Large intestine (tissue), 3 donors: Measurements from ENCODE around the gene STK26. TPM values are rescaled to one million over a fixed set of nuclear protein-coding genes. Genes with fewer than 3 reads are reported as not detected.
"Not testable (repeated sequence)": the region's sequence is repeated elsewhere in the genome, so short reads cannot be mapped to it uniquely, and the experiment has no call there.

Experiments used
- DNase-seq, 2 donors: peaks; one replicate each; pipeline versions ENCODE4 v3.0.0 to v3.0.0-alpha.2; 2013
- H3K27ac ChIP-seq: one replicate; pipeline ENCODE4 v1.5.1; 2013; ENCODE audit warnings: low read length
- H3K27me3 ChIP-seq: 2 replicates; pipeline ENCODE4 v1.6.1; 2013; ENCODE audit warnings: low read length; ENCODE audit not compliant: control insufficient read depth, insufficient read depth
- H3K36me3 ChIP-seq: 2 replicates; pipeline ENCODE4 v1.6.1; 2013; ENCODE audit warnings: low read length; ENCODE audit not compliant: control insufficient read depth, insufficient read depth
- H3K4me1 ChIP-seq: one replicate; pipeline ENCODE4 v1.6.1; 2013; ENCODE audit warnings: low read length; ENCODE audit not compliant: control insufficient read depth, insufficient read depth
- H3K4me3 ChIP-seq: one replicate; pipeline ENCODE4 v1.5.1; 2013; ENCODE audit warnings: low read length
- H3K9me3 ChIP-seq: one replicate; pipeline ENCODE4 v1.6.1; 2013; ENCODE audit warnings: mild to moderate bottlenecking, low read depth, low read length, moderate library complexity; ENCODE audit not compliant: control insufficient read depth
- WGBS: methylation state at CpG from one replicate; pipeline ENCODE4 v1.1.5; 2013; ENCODE audit warnings: low lambda C conversion rate; ENCODE audit not compliant: insufficient coverage; 5-methylcytosine and 5-hydroxymethylcytosine counted together
- polyA plus RNA-seq: library from polyadenylated mRNA; unstranded; fragments of 120-200 nt; gene quantifications from one replicate; pipeline ENCODE4 v1.2.1, GENCODE V29; 2013

Gene STK26
- polyA plus RNA-seq, 1 donor, result 9.4 TPM

DNA sequence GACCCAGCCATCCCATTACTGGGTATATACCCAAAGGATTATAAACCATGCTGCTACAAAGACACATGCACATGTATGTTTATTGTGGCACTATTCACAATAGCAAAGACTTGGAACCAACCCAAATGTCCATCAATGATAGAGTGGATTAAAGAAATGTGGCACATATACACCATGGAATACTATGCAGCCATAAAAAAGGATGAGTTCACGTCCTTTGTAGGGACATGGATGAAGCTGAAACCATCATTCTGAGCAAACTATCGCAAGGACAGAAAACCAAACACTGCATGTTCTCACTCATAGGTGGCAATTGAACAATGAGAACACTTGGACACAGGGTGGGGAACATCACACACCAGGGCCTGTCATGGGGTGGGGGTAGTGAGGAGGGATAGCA, 12.9 kb upstream of the STK26 start:
- not testable (repeated sequence) for H3K36me3 ChIP-seq, H3K27me3 ChIP-seq, H3K9me3 ChIP-seq, H3K4me1 ChIP-seq, H3K27ac ChIP-seq, DNase-seq, H3K4me3 ChIP-seq
- WGBS, result no CpG with 5 or more reads among the region's 2 CpGs

GRCh38 chrX:132015875-132016274, 7.2 kb upstream of the STK26 start:
- WGBS, result no CpG with 5 or more reads among the region's 4 CpGs
- no peak for DNase-seq
- H3K27me3 ChIP-seq, result no peaks in the 10 kb centered on the region
- no peaks in the 10 kb centered on the region for H3K36me3 ChIP-seq
- no peak overlapping the region for H3K4me3 ChIP-seq
- H3K4me1 ChIP-seq, result no peaks in the 10 kb centered on the region
- H3K27ac ChIP-seq, result no peak overlapping the region
- H3K9me3 ChIP-seq, result no peaks in the 10 kb centered on the region

DNA sequence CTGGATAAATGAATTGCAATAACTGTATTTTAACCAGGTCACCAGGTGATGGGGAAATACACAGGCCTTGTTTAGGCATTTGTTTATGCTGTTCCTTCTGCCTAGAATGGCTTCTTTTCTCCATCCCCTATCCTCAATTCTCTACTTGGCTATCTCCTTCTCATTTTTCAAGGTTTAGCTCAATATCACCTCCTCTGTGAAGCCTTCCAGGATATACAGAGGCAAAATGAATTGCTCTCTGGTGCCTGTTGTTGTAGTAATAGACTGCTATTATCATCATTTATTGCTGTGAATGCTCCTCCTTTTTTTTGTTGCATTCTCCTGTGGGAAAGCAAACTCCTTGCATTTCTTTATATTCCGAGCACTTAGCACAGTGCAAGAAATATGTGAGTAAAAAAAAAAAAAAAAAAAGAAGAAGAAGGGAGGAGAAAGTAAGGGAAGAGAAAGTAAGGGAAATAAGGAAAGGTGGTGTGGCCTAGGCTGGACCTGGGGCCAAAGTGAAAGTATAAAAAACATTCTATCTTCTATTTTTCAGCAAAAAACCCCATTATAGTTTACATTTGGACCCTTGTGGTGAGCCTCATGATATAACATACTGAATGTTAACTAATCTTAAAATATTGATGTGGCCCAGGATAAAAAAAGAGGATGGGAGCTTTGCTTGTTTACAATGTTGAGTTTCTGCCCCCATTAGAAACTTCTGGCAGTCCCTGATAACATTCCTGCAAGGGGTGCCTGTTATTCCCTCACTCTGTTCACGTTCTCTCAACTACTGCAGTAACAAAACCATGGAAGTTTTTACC, 6.3 kb upstream of the STK26 start:
- no peak for DNase-seq
- WGBS, result no CpG with 5 or more reads among the region's 2 CpGs

DNA sequence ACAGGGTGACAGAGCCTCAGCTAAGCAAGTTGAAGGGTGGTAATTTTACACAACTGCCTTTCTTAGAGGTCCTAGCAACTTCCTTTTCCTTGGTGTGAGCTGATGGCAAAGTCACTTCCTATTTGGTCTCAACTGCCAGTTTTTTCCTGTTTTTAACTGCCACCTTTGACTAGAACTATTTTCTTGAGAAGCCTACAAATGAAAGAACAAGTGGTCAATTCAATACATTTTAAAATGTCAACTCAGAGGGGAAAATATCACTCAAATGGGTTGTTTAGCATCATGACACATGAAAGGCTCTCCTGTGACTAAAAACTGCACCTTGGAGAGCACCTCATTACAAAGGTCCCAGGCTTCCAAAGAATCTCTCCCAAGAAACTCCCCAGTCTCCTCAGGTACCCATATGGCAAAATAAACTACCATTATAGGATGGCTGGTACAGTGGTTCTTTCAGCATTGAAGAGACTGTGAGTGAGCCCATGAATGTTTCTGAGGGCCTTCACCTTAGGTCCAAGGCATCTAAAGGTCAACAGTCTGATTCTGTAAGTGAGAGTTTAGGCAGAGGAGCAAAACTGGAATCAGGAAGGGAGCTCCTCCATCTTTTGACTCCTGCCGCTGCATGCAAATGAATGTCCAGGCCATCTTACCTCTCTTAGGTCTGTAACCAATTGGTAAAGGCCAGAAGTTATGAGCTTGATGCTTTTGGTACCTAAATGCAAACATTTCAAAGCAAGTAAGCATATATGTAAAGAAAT, 5.5 kb upstream of the STK26 start:
- Histone ChIP-seq H3K27ac (no peak overlapping the region), H3K4me3 (no peak overlapping the region), H3K4me1 (peaks cover 2% of the 10 kb centered on the region), H3K36me3 (no peaks in the 10 kb centered on the region), H3K27me3 (no peaks in the 10 kb centered on the region), H3K9me3 (no peaks in the 10 kb centered on the region)
- WGBS, result no CpG with 5 or more reads among the region's 1 CpG
- DNase-seq, result no peak

More for the DNA sequence above, 6.3 kb upstream of the STK26 start:
- Histone ChIP-seq H3K9me3 (no peaks in the 10 kb centered on the region), H3K27ac (no peak overlapping the region), H3K4me1 (no peaks in the 10 kb centered on the region), H3K27me3 (no peaks in the 10 kb centered on the region), H3K4me3 (no peak overlapping the region), H3K36me3 (no peaks in the 10 kb centered on the region)

DNA sequence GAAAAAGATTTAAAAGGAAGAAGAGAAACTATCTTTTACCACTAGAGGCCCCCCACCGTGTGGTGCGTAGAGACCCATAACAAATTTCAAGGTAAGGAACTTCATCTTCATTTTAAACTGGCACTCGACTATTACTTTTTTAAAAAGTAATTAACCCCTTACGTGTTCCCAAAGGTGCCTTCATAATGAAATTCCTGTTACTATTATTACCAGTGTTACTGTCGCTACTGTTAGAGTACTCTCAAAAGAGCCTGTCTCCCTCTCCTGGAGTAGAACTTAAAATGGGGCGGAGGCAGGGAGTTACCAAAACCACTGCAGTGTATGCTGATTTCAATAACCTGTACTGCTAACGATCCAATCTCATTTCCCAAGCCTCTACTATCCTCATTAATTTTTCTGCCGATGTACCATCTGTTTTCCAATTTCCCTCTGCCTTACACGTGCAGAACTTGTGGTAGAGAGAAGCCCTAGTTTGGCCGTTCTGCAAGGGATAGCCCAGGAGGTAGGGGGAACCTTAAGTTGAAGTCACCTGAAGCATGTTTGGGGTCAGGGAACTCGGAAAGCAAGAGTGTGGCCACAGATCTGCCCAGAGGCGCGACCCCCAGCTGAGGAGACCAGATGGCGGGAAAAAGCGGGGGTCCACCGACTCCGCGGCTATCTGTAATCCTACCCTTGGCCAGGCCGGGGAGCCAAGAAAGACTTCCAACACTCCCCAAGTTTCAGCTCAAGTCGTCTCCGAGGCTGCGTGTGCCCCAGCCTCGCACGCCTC, 720 bp upstream of the STK26 start:
- peak overlapping the region; percentile 64 for H3K4me3 ChIP-seq
- no peaks in the 10 kb centered on the region for H3K9me3 ChIP-seq
- no peaks in the 10 kb centered on the region for H3K36me3 ChIP-seq
- DNase-seq, result peak in 1 of 2 donors; percentile 20
- no CpG with 5 or more reads among the region's 24 CpGs for WGBS
- no peak overlapping the region for H3K27ac ChIP-seq
- H3K4me1 ChIP-seq, result peaks cover 3% of the 10 kb centered on the region
- no peaks in the 10 kb centered on the region for H3K27me3 ChIP-seq

GRCh38 chrX:132023896-132024386, 839 bp downstream of the STK26 start:
- peak overlapping the region; percentile 64 for H3K4me3 ChIP-seq
- H3K9me3 ChIP-seq, result no peaks in the 10 kb centered on the region
- DNase-seq, result peak in 1 of 2 donors; percentile 22
- WGBS, result no CpG with 5 or more reads among the region's 16 CpGs
- no peak overlapping the region for H3K27ac ChIP-seq
- peaks cover 3% of the 10 kb centered on the region for H3K4me1 ChIP-seq
- no peaks in the 10 kb centered on the region for H3K27me3 ChIP-seq
- H3K36me3 ChIP-seq, result no peaks in the 10 kb centered on the region

GRCh38 chrX:132025041-132025440, 1.9 kb downstream of the STK26 start:
- H3K4me1 ChIP-seq, result peaks cover 3% of the 10 kb centered on the region
- no peak overlapping the region for H3K4me3 ChIP-seq
- H3K27ac ChIP-seq, result no peak overlapping the region
- H3K9me3 ChIP-seq, result no peaks in the 10 kb centered on the region
- DNase-seq, result no peak
- H3K27me3 ChIP-seq, result no peaks in the 10 kb centered on the region
- WGBS, result 20% methylated on average over 4 of the region's 8 CpGs
- no peaks in the 10 kb centered on the region for H3K36me3 ChIP-seq

- H3K27ac ChIP-seq, result no peak overlapping the region
- no peaks in the 10 kb centered on the region for H3K27me3 ChIP-seq
- H3K4me3 ChIP-seq, result no peak overlapping the region
- DNase-seq, result no peak
- H3K4me1 ChIP-seq, result no peaks in the 10 kb centered on the region
- no peaks in the 10 kb centered on the region for H3K36me3 ChIP-seq
- H3K9me3 ChIP-seq, result no peaks in the 10 kb centered on the region
These were observed 7.2 kb downstream of the STK26 start for GRCh38 chrX:132030264-132030663.

DNA sequence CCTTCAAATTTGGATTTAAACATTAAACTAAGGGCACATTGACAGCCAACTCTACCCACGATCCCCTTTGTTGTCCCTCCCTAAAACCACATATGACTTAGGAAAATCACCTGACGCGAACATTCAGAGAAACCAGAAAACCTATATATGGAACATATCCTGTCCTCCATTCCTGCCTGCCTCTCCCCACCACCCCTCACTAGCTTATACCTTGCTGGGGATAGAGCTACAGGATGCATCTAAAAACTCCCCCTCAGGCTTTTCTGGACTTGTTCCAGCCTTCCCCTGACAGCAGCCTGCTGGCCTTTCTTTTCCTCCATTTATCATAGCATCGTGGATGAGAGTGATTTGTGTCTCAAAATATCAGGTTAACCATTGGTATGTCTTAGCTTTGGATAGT, 8.8 kb downstream of the STK26 start:
- H3K4me1 ChIP-seq, result no peaks in the 10 kb centered on the region
- H3K36me3 ChIP-seq, result no peaks in the 10 kb centered on the region
- H3K27ac ChIP-seq, result no peak overlapping the region
- no peaks in the 10 kb centered on the region for H3K9me3 ChIP-seq
- no peak overlapping the region for H3K4me3 ChIP-seq
- no peak for DNase-seq
- no peaks in the 10 kb centered on the region for H3K27me3 ChIP-seq
- WGBS, result no CpG with 5 or more reads among the region's 4 CpGs

DNA sequence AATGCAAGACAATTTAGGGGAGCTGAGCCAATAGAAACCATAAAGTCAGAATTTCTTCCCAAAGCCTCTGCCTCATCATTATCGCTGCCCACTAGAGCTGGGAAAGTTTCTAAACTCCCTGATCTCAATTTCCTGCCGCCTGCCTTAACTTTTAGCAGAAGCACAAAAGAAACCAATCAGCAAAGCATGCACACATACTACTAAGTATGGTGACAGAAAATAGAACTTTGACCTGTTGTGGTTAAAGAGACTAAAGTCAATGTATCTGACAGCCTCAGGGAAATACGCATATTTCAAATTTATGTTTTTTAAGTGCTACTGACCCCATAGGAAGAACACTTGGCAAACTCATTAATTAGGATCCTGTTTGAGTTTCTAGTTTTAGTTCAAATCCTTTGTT, 10.1 kb downstream of the STK26 start:
- WGBS, result no CpG with 5 or more reads among the region's 3 CpGs
- no peaks in the 10 kb centered on the region for H3K9me3 ChIP-seq
- H3K4me3 ChIP-seq, result no peak overlapping the region
- no peaks in the 10 kb centered on the region for H3K27me3 ChIP-seq
- H3K36me3 ChIP-seq, result no peaks in the 10 kb centered on the region
- no peak overlapping the region for H3K27ac ChIP-seq
- peak in 1 of 2 donors; percentile 26 for DNase-seq
- H3K4me1 ChIP-seq, result no peaks in the 10 kb centered on the region
